HEK293 (cell line): ENCODE data around the gene TXNRD2.

Source experiments
- CTCF ChIA-PET: fragments of 350-600 bp; formaldehyde crosslinking; extraction: SDS; loops from one replicate; lab custom pipeline; 2021; ENCODE audit warnings: antibody characterized with exemption; lab: Yijun Ruan, JAX
- POLR2A ChIA-PET: fragments of 300-600 bp; formaldehyde crosslinking; extraction: SDS; loops from one replicate; lab custom pipeline; 2020; ENCODE audit warnings: antibody characterized with exemption, inconsistent platforms; lab: Yijun Ruan, JAX
- H3K27ac ChIP-seq: fragments of 200-500 bp; sonication (Bioruptor generic); 2 replicates; pipeline ENCODE4 v1.5.1; 2014; ENCODE audit warnings: low read depth, low read length, control low read depth, inconsistent platforms; ENCODE audit errors: extremely low read depth
- H3K36me3 ChIP-seq, 2 experiments: fragments of 200-500 bp in 1 of 2; sonication (Bioruptor generic) in 1 of 2; 1 replicate in 1 of 2; 2 replicates in 1 of 2; pipeline ENCODE4 v1.5.1; 2014 to 2017; ENCODE audit warnings: inconsistent platforms in 2 of 2, low read length in 2 of 2; ENCODE audit not compliant: control insufficient read depth in 2 of 2, insufficient read depth in 1 of 2
- H3K4me1 ChIP-seq: fragments of 200-500 bp; sonication (Bioruptor generic); 2 replicates; pipeline ENCODE4 v1.5.1; 2014; ENCODE audit warnings: mild to moderate bottlenecking, low read length, inconsistent platforms; ENCODE audit not compliant: control insufficient read depth, insufficient read depth
- H3K4me3 ChIP-seq: 2 replicates; pipeline ENCODE4 v1.5.1; 2011; ENCODE audit warnings: low read depth, mild to moderate bottlenecking, control low read depth, low read length, moderate library complexity
- H3K9me3 ChIP-seq: fragments of 200-500 bp; sonication (Bioruptor generic); 2 replicates; pipeline ENCODE4 v1.5.1; 2014; ENCODE audit warnings: low read depth, low read length, inconsistent platforms; ENCODE audit not compliant: control insufficient read depth, insufficient read depth
- EGR2 ChIP-seq: fragments of 450-650 bp; formaldehyde crosslinking; IDR thresholded peaks from 2 replicates; pipeline ENCODE4 v1.5.1; 2016; ENCODE audit warnings: low read depth, missing biosample characterization, missing genetic modification characterization
- HOXD13 ChIP-seq: sonication (generic); formaldehyde crosslinking; IDR thresholded peaks from 2 replicates; pipeline ENCODE4 v1.8.0; 2022; ENCODE audit warnings: missing genetic modification reagents, borderline replicate concordance
- IKZF3 ChIP-seq: fragments of 450-650 bp; IDR thresholded peaks from 2 replicates; pipeline ENCODE4 v1.5.0; 2018; ENCODE audit warnings: missing biosample characterization, mild to moderate bottlenecking, missing genetic modification characterization, moderate library complexity
- SP7 ChIP-seq: fragments of 450-650 bp; formaldehyde crosslinking; IDR thresholded peaks from 2 replicates; pipeline ENCODE4 v1.5.1; 2016; ENCODE audit warnings: missing biosample characterization, missing genetic modification characterization
- ZBTB11 ChIP-seq: fragments of 450-650 bp; formaldehyde crosslinking; conservative IDR thresholded peaks from 2 replicates; pipeline ENCODE4 v1.5.1; 2016; ENCODE audit warnings: low read depth, missing biosample characterization, missing genetic modification characterization
- ZFHX2 ChIP-seq: fragments of 450-650 bp; formaldehyde crosslinking; conservative IDR thresholded peaks from 2 replicates; pipeline ENCODE4 v1.5.1; 2016; ENCODE audit warnings: missing biosample characterization, missing genetic modification characterization
- ZIC2 ChIP-seq: fragments of 450-650 bp; formaldehyde crosslinking; IDR thresholded peaks from 2 replicates; pipeline ENCODE4 v1.5.1; 2016; ENCODE audit warnings: missing biosample characterization, missing genetic modification characterization
- ZNF121 ChIP-seq: fragments of 450-650 bp; formaldehyde crosslinking; IDR thresholded peaks from 2 replicates; pipeline ENCODE4 v1.5.1; 2016; ENCODE audit warnings: missing biosample characterization, missing genetic modification characterization
- ZNF133 ChIP-seq: fragments of 450-650 bp; formaldehyde crosslinking; IDR thresholded peaks from 2 replicates; pipeline ENCODE4 v1.5.1; 2016; ENCODE audit warnings: missing biosample characterization, missing genetic modification characterization
- ZNF184 ChIP-seq: fragments of 450-650 bp; IDR thresholded peaks from 2 replicates; pipeline ENCODE4 v1.5.1; 2018; ENCODE audit warnings: missing biosample characterization, mild to moderate bottlenecking, missing genetic modification characterization
- ZNF19 ChIP-seq: fragments of 450-650 bp; formaldehyde crosslinking; IDR thresholded peaks from 2 replicates; pipeline ENCODE4; 2016; ENCODE audit warnings: missing biosample characterization, missing genetic modification characterization, low read depth
- ZNF223 ChIP-seq: fragments of 450-650 bp; formaldehyde crosslinking; IDR thresholded peaks from 2 replicates; pipeline ENCODE4 v1.5.1; 2016; ENCODE audit warnings: missing biosample characterization, missing genetic modification characterization
- ZNF248 ChIP-seq: fragments of 450-650 bp; formaldehyde crosslinking; IDR thresholded peaks from 2 replicates; pipeline ENCODE4 v1.5.1; 2017; ENCODE audit warnings: missing biosample characterization, missing genetic modification characterization
- ZNF292 ChIP-seq: fragments of 450-650 bp; formaldehyde crosslinking; IDR thresholded peaks from 2 replicates; pipeline ENCODE4 v1.5.1; 2016; ENCODE audit warnings: low read depth, missing biosample characterization, missing genetic modification characterization, borderline replicate concordance
- ZNF366 ChIP-seq: fragments of 450-650 bp; formaldehyde crosslinking; conservative IDR thresholded peaks from 2 replicates; pipeline ENCODE4 v1.5.1; 2016; ENCODE audit warnings: missing biosample characterization, missing genetic modification characterization
- ZNF48 ChIP-seq: fragments of 450-650 bp; formaldehyde crosslinking; IDR thresholded peaks from 2 replicates; pipeline ENCODE4 v1.5.1; 2016; ENCODE audit warnings: missing biosample characterization, missing genetic modification characterization
- ZNF585B ChIP-seq: fragments of 450-650 bp; formaldehyde crosslinking; IDR thresholded peaks from 2 replicates; pipeline ENCODE4 v1.5.1; 2016; ENCODE audit warnings: missing biosample characterization, missing genetic modification characterization
- ZNF624 ChIP-seq: fragments of 450-650 bp; formaldehyde crosslinking; IDR thresholded peaks from 2 replicates; pipeline ENCODE4 v1.5.1; 2017; ENCODE audit warnings: missing biosample characterization, missing genetic modification characterization
- ZNF658 ChIP-seq: fragments of 450-650 bp; formaldehyde crosslinking; IDR thresholded peaks from 2 replicates; pipeline ENCODE4; 2016; ENCODE audit warnings: missing biosample characterization, missing genetic modification characterization
- ZNF664 ChIP-seq: fragments of 450-650 bp; formaldehyde crosslinking; IDR thresholded peaks from 2 replicates; pipeline ENCODE4 v1.5.1; 2016; ENCODE audit warnings: missing biosample characterization, missing genetic modification characterization
- ZNF704 ChIP-seq: fragments of 450-650 bp; formaldehyde crosslinking; IDR thresholded peaks from 2 replicates; pipeline ENCODE4 v1.5.1; 2016; ENCODE audit warnings: missing biosample characterization, missing genetic modification characterization
- ZNF791 ChIP-seq: fragments of 450-650 bp; formaldehyde crosslinking; IDR thresholded peaks from 2 replicates; pipeline ENCODE4 v1.5.1; 2016; ENCODE audit warnings: missing biosample characterization, missing genetic modification characterization
- ZNF837 ChIP-seq: fragments of 450-650 bp; formaldehyde crosslinking; IDR thresholded peaks from 2 replicates; pipeline ENCODE4 v1.5.1; 2016; ENCODE audit warnings: missing biosample characterization, missing genetic modification characterization

TXNRD2 gene

GRCh38 chr22:19900707-19901436, 40.7 kb downstream of the TXNRD2 start:
- no peak for TF ChIP-seq ZNF624
- TF ChIP-seq ZNF223 (tag by site-specific recombination) = no peak
- TF ChIP-seq ZNF121 = peak; percentile 70; the same call in 1 of the 2 replicates
- no peak for TF ChIP-seq ZNF292 (tag by site-specific recombination)
- peak; percentile 25 for TF ChIP-seq ZFHX2 (tag by site-specific recombination)
- 0 out of 2 replicates have a peak, but pooled peaks have one; percentile 35 for TF ChIP-seq EGR2 (tag by site-specific recombination)
- TF ChIP-seq ZNF248 (tag by site-specific recombination) = no peak
- TF ChIP-seq, all 188 proteins: peak for 3
- no peaks in the 10 kb centered on the region for H3K9me3 ChIP-seq
- H3K36me3 ChIP-seq = peaks cover 0 to 11% of the 10 kb centered on the region in 2 experiments; a peak in 1 of 3 replicates
- H3K27ac ChIP-seq = no peak overlapping the region
- H3K4me1 ChIP-seq = no peaks in the 10 kb centered on the region
- no peak overlapping the region for H3K4me3 ChIP-seq
- POLR2A ChIA-PET = interaction anchor here (0.8 kb wide), 1 partner anchor 10 kb away, joined by 3 read pairs; no protein-coding TSS in a partner anchor
- CTCF ChIA-PET = interaction anchor here (0.7 to 3.0 kb wide), 5 partner anchors 9 to 170 kb away, joined by 3 to 15 read pairs (median 4); no protein-coding TSS in a partner anchor

- H3K4me1 ChIP-seq = no peaks in the 10 kb centered on the region
- no peak for TF ChIP-seq ZNF48 (tag by site-specific recombination)
- TF ChIP-seq ZNF366 = no peak
- TF ChIP-seq ZNF704 (tag by site-specific recombination) = no peak
- TF ChIP-seq ZNF585B (tag by site-specific recombination) = no peak
- TF ChIP-seq ZNF837 (tag by site-specific recombination) = no peak
- TF ChIP-seq ZNF19 = no peak
- no peak for TF ChIP-seq ZNF133
- no peak for TF ChIP-seq ZNF664 (tag by site-specific recombination)
- no peak for TF ChIP-seq SP7 (tag by site-specific recombination)
- no peak for TF ChIP-seq IKZF3 (tag by site-specific recombination)
- TF ChIP-seq HOXD13 (CRISPR knock-in tag) = no peak
- TF ChIP-seq ZIC2 (tag by site-specific recombination) = no peak
- TF ChIP-seq, all 188 proteins: peak for 0
- H3K27ac ChIP-seq = no peak overlapping the region
- no peaks in the 10 kb centered on the region for H3K9me3 ChIP-seq
- POLR2A ChIA-PET = no interaction called here
- CTCF ChIA-PET = interaction anchor here (0.6 to 2.0 kb wide), 2 partner anchors 9 to 11 kb away, joined by 3 to 8 read pairs; no protein-coding TSS in a partner anchor
- H3K4me3 ChIP-seq = no peak overlapping the region
- peaks cover 0 to 20% of the 10 kb centered on the region in 2 experiments; a peak in 1 of 3 replicates for H3K36me3 ChIP-seq
Observed at GRCh38 chr22:19898831-19899567, 42.6 kb downstream of the TXNRD2 start.

GRCh38 chr22:19898145-19898544, 43.5 kb downstream of the TXNRD2 start:
- H3K9me3 ChIP-seq = no peaks in the 10 kb centered on the region
- H3K4me3 ChIP-seq = no peak overlapping the region
- H3K36me3 ChIP-seq = peaks cover 0 to 28% of the 10 kb centered on the region in 2 experiments; a peak in 1 of 3 replicates
- H3K4me1 ChIP-seq = no peaks in the 10 kb centered on the region
- no peak overlapping the region for H3K27ac ChIP-seq
- ChIA-PET CTCF (interaction anchor here (0.6 to 2.0 kb wide), 3 partner anchors 12 to 76 kb away, joined by 3 to 8 read pairs (median 5); no protein-coding TSS in a partner anchor), POLR2A (no interaction called here)
- TF ChIP-seq ZNF184 (tag by site-specific recombination) (no peak), ZNF248 (tag by site-specific recombination) (no peak), ZNF658 (tag by site-specific recombination) (no peak), ZNF791 (tag by site-specific recombination) (no peak), ZBTB11 (tag by site-specific recombination) (no peak)
